RCC 7860 (cell line): Measurements from ENCODE around the gene MPIG6B.

ENCODE experiments used
- DNase-seq: peaks from one replicate; pipeline ENCODE4 v3.0.0-alpha.2; 2015; ENCODE audit warnings: low spot score
- FAIRE-seq: peaks from 2 replicates; lab custom pipeline; 2012; peaks lifted over from hg19 to GRCh38; lab: Jason Lieb, UNC

MPIG6B gene

DNA sequence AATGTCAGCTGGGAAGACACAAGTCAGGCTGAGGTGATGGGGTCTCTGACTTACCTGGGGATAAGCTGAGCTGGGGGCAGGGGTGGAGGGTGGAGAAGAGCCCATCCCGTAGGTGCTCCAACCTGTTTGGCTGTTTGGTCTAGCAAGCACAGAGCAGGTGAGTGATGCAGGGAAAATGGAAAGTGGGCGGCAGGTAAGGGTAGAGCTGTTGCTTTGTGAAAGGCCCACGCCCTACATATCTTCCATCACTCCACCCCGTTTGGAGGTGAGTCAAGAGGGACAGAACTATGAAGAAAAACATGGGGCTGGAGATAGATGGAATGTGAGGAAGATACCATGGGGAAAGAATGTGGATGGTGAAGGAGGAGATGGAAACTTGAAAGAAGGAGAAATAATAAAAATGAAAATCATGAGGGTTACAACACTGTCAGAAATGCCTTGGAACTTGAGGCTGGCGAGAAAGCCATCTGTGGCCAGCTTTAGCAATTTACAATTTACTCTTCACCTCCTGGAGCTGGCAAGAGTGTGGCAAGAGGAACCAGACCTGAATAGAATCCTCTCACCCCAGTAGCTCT lies 2.9 kb upstream of the MPIG6B start:
- DNase-seq (no peak), FAIRE-seq (no peak)

DNA sequence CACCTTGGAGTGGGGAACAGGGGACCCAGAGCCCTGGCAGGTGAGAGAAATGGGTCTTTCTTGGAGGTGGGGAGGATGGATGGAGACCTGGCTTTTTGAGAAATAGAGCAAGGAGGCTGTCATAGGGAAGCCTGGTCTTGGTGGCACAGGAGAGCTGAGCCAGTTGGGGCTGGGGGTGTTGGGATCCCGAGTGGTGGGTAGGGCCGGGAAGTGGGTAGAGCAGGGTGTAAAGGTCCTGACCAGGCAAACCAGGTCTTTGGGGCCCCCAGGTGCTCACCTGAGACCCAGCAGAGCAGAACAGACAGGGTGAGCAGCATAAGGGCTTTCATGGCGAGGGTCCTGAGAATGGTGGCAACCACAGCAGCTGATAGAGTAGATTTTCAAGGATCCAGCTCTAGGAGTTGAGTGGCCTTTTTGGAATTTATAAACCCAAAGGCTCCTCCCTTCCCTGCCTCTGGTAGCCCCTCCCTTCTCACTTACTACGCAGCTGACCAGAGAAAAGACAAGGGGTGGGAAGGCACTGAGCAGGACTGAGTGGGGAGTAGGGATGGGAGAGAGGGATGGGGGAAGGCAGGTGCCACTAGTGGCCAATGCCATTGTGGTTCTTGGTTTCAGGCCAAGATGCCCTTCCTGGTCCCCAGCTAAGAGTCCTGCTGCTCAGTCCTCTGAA lies 1.7 kb upstream of the MPIG6B start, which contains the start of gene LY6G6C:
Gene LY6G6C (minus strand): TSS at position 396 of the 670 bp plus-strand sequence. CDS start 67 bp downstream, at position 329.
- no peak for DNase-seq
- no peak for FAIRE-seq

DNA sequence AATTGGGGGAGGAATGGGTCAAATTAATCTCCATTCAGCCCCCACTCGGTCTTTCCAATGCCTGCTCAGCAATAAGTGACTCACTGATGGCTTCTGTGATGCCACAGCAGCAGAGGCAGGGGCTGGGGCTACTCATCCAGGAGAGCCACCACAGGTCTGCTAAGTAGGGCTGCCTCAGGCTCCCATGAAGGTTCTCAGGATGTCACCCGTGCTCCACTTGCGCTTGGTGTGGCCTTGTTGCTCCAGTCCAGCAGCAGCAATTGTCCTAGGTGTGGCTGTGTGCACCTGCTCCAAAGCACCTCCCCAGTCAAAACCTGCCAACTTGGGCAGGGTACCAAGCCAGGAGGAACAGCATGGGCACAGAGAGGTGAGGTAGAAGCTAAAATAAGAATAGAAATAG lies 1.0 kb upstream of the MPIG6B start:
- DNase-seq (no peak), FAIRE-seq (no peak)

DNA sequence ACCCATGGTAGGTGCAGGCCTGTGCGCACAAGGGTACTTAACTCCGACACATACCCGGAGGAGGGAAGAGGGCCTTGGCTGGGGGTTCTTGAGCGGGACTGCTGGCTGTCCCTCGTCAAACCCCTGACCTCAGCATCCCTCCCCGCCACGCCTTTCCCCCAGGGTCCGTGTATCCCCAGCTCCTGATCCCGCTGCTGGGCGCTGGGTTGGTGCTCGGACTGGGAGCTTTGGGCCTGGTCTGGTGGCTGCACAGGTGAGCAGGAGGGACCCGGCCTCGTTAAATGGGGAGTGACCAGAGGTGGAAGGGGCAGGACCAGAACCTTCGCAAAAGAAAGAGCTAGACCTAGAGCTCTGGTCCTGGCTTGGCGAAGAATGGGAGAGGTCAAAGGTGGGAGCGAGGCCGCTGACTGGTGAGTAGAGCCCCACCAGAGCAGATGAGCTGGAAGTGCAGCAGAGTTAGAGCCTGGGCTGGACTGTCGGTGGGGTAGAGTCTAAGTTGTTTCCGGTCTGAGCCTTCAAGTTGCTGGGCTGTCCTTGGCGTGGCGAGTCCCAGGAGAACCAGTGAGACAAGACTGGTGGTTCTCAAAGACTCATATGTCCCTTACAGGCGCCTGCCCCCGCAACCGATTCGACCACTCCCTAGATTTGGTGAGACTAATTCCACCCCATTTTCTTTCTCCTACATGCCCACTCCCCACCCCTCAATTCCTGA lies 963 bp downstream of the MPIG6B start:
- DNase-seq (no peak), FAIRE-seq (no peak)

DNA sequence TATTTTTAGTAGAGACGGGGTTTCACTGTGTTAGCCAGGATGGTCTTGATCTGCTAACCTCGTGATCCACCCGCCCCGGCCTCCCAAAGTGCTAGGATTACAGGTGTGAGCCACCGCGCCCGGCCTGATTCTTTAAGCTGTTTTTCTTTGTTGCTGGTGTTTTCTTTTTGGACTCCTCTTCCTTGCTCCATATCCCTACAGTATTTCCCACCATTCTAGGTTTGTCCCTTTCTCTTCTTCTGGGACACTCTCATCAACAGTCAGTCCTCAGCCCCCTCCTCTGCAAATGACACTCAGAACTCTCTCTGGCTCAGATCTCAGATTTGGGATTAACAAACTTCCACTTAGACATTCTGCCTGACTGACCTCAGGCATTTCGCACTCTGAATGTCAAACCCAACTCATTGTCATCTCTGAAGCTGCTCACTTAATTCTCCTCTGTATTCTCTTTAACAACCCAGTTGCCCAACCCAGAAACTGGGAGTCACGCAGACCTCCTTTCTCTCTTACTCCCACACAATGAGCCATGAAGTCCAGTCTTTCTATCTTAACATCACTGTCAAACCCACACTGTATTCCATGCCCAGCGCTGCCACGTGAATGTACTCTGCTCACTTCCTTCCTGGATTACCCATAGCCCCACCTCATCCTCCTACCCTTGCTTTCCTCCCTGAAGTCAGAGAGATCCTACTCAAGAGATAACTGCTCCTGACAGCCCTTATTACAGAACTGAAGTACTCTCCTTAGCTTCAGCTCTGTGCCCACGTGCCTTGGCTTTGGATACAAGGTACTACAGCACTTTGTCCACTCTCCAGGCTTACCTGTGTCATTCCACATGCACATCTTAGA lies 2.6 kb downstream of the MPIG6B start:
- no peak for DNase-seq
- FAIRE-seq, result no peak

DNA sequence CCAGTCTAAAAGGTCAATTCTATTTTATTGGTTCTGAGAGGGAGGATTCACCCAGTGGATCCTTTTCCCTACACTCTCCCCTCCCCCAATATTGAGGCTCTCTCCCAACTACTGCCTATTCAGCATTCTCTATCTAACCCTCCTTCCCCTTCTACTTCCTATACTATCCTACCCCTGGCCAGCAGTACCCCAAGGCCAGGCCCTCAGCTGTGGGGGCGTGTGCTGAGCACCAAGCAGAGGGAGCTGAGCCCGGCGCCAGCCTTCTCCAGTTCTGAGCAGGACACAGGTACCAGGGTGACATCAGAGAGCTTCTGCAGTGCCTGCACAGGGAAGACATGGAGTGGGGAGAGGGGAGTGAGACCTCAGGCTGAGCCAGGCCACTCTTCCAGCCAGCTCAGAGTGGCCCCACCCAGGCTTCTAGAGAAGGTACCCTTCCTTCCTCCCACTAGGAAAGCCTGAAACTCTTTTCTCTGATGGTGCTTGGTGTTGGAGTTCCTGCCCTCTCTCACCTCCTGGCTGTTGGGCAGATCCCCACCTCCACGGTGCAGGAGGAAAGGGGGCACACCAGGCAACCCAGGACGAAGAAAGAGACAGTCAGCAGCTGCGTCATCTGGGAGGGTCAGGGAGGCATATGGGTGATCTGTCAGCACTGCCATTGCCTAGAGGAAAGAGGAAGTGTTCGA lies 4.0 kb downstream of the MPIG6B start:
- DNase-seq (no peak), FAIRE-seq (no peak)

DNA sequence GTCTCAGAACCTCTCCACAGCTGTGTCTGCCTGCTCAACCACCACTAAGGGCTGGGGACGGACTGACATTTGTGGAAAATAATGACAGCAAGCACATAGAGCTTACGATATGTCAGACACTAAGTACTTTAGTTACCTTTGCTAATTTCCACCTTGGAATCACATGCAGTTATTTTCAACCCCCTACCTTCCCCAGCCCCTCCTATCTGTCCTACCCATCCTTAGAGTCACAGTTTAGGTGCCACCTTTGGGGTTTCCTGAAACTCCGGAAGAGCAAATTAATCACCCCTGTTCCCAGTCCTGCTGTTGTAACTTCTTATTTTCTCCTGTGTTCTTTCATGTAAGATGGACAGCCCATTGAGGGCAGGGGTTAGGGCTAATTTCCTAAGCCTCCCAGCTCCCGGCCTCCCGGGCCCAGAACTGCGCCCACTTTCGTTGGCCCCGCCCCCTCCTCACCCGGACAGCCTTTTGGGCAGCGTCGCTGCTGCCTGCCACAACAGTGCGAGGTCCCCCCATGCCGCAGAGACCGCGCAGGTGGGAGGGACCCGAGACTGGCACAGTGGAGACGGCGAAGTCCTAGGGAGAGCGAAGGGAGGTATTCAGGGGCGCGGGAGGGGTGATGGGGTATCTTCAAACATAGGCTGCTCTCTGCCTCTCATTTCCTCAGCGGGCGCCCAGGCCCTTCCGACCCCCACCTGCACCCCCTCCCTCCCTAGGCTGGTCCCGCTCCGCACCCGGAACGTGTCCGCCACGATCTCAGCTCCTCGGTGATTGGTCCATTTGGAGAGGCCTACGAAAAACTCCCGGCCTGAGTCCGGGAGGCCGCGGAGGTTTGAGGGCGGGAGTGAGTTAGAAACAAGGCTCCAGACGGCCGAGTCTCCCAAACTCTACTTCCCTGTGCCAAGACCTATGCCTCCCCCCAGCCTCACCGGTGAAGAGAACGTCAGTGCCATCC lies 4.8 kb downstream of the MPIG6B start:
- FAIRE-seq, result no peak
- DNase-seq, result no peak

DNA sequence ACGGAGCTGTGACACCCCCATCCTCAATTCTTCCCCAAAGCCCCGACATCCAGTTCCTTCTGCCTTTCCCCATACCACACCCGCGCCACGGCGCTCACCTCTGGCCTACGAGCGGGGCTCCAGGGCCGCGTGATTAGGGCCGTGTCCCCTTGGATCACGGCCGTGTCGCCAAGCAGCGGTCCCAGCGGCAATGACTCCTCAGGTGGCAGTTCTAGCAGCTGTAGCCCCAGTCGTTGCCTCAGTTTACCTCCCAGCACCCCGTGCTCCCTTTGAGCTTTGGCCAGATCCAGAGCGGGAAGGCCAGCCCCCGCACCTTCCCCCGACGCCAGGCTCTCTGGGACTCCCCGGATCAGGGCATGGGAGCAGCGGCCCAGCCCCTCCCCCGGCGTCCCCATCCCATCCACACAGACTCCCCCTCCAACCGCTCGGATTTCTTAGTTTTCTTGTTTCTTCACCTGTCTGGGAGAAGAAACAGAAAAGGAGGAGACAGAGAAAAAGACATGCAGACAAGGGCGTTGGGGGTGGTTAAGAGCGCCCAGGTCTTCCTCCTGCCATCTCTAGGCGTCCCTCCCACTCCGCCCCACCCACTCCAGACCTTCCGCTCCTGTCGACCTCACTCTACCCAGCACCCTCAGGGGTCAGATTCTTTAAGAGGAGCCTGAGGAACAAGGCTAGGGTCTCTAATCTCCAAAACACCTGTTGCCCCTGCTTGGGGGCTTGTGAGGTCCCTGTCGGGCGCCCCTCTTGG lies 5.8 kb downstream of the MPIG6B start, which contains the start of gene DDAH2:
Gene DDAH2 (minus strand): TSS at position 533 of the 748 bp plus-strand sequence. CDS start 138 bp downstream, at position 395.
- FAIRE-seq, result no peak
- DNase-seq, result no peak

DNA sequence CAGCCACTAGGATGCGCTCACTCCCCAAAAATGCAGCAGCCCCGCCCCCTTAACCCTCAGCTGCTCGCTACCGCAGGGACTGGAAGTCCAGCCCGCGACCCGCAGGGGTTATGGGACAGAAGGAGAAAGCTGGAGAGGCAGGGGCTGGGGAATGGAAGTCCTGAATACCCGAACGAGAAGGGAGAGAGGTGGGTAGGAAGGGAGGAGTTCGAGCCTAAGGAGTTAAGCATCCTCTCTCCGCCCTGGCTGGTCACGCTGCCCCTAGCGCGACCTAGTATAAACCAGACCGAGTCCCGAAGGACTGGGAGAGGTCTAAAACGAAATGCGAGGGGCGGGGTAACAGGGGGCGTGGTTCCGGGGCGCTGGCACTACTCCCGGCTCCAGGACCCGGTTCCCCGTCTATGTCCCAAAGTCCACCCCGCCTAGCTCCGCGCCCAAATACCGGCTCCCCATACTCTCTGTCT lies 6.4 kb downstream of the MPIG6B start:
- FAIRE-seq, result no peak
- peak; percentile 53 for DNase-seq

DNA sequence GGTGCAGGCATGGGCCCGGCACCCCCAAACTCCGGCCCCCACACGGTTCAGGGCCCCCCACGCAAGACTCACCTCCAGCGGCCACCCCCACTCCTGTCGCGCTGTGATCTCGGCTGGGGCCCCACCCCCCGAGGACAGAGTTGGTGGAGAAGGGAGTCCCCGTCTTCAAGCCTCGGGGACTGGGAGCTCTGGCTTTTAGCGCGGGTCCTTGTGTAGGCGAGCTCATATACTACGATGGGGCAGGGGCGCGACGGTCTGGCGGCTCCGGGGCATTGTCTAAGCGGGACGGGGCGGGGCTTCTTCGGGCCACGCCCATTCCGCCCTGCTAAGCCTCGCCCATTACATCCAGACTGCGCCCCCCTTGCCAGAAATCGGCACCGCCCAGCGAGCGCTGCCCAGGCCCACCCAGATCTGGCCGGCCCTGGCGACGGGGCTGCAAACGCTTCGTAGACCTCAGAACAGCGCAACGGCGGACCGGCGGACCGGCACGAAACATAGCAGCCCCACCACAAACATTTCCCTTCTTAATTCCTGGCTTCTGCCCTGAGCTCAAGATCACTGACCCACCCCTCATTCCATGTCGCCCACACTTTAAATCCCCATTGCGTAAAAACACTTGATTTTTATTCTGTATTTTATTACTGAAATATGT lies 6.9 kb downstream of the MPIG6B start:
- FAIRE-seq, result no peak
- peak; percentile 55 for DNase-seq

DNA sequence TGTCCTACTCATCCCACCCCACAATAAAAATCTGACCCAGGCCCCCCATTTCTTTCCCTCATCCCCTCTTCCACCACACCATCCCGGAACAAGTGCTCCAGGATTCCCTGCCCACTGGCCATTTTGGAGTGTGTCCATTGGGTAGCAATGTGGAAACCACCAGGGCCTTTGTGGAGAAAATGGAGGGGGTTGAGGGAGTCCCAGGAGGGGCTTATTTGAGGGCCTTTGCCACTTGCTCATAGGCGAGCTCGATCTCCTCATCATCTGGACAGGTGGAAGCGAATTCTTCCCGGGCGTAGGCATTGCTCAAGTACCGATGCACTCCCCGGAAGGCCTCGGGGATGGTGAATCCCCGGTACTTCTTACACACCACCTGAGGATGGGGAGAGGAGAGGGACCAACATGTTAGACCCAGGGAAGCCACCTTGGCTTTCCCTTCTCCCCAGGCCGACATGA lies 7.5 kb downstream of the MPIG6B start:
- FAIRE-seq (no peak), DNase-seq (no peak)

DNA sequence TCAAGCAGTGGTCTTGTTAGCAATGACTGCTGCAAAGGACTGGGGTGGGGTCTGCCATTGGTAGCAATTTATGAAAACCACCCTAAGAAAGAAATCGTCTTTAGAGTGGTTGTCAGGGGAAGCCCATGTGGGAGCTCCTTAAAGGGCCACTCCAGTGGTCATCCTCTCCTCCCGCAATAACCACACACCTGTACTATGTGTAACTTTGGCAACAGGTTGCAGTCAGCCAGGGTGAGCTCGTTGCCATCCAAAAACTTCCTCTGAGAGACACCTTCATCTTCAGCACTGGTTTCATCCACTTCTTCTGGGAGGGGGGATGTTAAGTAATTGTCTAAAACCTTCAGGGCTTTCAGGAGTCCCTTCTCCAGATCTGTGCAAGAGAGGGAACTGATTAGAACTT lies 8.9 kb downstream of the MPIG6B start:
- FAIRE-seq (no peak), DNase-seq (no peak)

DNA sequence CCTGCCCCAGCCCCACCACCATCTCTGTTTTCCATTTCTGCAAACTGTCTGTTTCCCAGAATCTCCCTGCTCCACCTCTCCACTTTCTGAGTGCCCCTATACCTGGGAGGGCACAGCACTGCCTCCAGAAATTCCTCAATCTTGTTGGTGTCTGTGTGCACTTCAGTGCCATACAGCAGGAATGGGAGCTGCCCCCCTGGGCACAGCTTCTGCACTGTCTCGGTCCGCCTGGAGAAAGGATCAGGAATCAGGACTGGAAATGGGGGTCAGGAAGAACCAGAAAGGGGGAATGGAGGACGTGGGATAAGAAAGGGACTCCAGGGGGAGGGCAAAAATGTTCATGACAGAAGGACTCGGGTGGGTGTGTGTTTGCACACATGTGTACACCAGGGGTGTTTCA lies 10.6 kb downstream of the MPIG6B start:
- FAIRE-seq, result no peak
- DNase-seq, result no peak

DNA sequence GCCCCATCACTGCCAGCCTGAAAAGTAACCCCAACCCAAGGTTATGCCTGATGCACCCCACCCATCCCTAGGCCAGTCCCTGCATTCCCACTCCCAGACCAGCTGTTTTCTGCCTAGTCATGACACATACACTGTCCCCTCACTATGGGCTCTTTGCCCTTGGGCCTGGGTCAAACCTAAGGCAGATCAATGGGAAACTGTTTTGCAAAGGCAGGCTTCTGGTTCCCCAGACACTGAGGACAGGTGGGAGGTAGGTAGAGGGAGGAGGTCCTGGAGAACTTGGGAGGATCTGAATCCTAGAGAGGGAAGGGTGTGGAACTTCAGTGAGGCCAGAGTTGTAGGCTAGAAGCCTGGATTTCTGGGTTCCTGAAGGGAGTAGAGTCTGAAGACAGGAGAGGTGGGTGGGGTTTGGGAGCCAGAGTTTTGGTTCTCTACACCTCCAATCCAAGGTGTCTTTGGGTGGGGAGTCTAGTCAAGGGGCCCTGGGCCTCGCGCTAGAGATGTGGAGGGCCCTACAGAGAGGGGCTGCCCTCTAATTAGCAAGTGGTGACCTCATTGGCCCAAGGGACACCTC lies 11.2 kb downstream of the MPIG6B start:
- FAIRE-seq, result no peak

DNA sequence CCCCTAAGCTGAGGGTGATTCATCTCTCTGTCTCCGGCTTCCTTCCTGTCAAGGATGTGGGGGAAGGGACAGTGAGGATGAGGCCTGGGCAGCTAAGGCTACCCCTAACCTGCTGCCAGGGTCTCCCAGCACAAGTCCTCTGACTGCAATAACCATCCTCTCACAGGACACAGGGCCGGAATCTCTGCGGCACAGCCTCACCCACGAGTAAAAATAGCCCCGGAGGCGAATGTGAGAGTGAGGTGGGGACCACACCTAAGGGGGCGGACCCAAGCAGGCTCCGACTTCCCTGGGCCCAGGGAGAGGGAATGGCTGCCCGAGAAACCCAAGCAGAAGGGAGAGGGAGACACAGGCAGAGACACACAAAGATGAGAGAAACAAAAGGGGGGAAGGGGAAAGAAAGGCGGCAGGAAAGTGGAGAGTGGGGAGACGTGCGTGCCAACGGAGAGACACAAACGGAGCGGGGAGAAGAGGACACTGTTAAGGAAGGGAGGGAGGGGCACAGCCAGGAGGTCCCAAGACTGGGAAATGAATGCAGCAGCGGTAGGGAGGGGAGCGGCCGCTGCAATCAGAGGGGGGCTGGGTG lies 11.7 kb downstream of the MPIG6B start:
- FAIRE-seq, result no peak
- peak; percentile 69 for DNase-seq

More for the DNA sequence above, 11.2 kb downstream of the MPIG6B start:
- no peak for DNase-seq

DNA sequence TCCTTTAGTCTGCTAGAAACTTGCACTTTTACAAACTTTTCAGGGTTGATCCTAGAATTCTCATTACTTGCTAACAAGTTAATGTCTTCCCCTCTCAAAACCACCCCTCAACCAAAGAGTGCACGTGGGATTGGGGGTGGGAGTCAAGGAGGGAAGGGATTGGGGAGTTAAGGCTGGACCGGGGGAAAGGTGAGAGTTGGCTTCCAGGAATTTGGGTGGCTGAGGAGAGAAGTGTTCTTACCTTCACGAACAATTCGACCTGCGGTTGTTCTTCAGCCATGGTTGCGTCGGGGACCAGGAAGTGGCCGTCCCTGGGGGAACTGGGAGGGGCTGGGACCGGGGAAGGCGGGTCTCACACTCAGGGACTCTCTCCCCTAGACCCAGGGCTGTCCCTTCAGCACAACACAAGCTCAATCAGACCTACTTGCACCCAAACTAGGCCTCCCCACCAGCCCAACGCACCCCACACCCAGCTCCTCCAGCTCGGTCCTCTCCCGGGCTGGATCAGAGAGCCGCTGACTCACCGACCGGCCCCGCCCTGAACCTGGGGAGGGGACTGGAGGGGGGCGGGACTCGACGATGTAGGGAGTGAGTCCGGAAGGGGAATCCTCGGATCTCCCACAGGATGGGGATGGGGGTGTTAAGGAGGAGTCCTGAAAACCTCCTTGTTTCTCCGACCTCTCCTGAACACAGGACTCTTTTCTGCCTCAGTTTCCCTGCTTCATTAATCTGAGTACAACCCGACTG lies 13.0 kb downstream of the MPIG6B start, which contains the start of gene CLIC1:
Gene CLIC1 (minus strand): TSS at position 510 of the 747 bp plus-strand sequence. CDS start 230 bp downstream, at position 280.
- FAIRE-seq, result no peak

More for the DNA sequence above, 13.0 kb downstream of the MPIG6B start, which contains the start of gene CLIC1:
- DNase-seq, result peak; percentile 62
